ENCODE results near the gene ZNF236. TPM values are rescaled to one million over a fixed set of nuclear protein-coding genes. Genes with fewer than 3 reads are reported as not detected.

Gene ZNF236
- polyA plus RNA-seq, 2 of the 4 experiments (the other 2 are of a cell fraction) = 2.6 to 7.8 TPM

- TF ChIP-seq MAX (IDR thresholded peaks at IDR 0.05) = no peak
- no peak for TF ChIP-seq HDAC2 (IDR thresholded peaks at IDR 0.05)
- TF ChIP-seq MYC (IDR thresholded peaks at IDR 0.05; ENCODE audit: borderline replicate concordance, low read length) = no peak
- Histone ChIP-seq H3K9me3 (no peaks in the 10 kb centered on the region), H3K4me1 (no peaks in the 10 kb centered on the region), H3K27ac (no peak overlapping the region), H3K4me3 (no peak overlapping the region), H3K4me2 (no peak overlapping the region)
- FAIRE-seq (no peak), DNase-seq (ENCODE audit: low read depth in 1 of 2, low spot score in 1 of 2) (no peak), ATAC-seq (no peak)
- WGBS (ENCODE audit: missing lambda C conversion rate) = 97% methylated on average over 12 of the region's 18 CpGs
- ChIA-PET POLR2A (no interaction called here), CTCF (interaction anchor here (0.8 to 1.2 kb wide), 4 partner anchors 11 to 47 kb away, joined by 3 read pairs; no protein-coding TSS in a partner anchor)
Observed at GRCh38 chr18:76935722-76936337, 113.5 kb downstream of the ZNF236 start.

GRCh38 chr18:76936877-76937276 is 114.5 kb downstream of the ZNF236 start:
- H3K9me3 ChIP-seq = no peaks in the 10 kb centered on the region
- CTCF ChIA-PET = interaction anchor here (1.2 kb wide), 1 partner anchor 14 kb away, joined by 3 read pairs; no protein-coding TSS in a partner anchor
- no peak overlapping the region for H3K27ac ChIP-seq
- H3K4me2 ChIP-seq = no peak overlapping the region
- no peak for TF ChIP-seq E2F6 (IDR thresholded peaks at IDR 0.05; ENCODE audit: borderline replicate concordance, low read depth)
- no peak for TF ChIP-seq ESRRA (IDR thresholded peaks at IDR 0.05; ENCODE audit: borderline replicate concordance, low read length)
- TF ChIP-seq CTCF (IDR thresholded peaks at IDR 0.05) = no peak
- TF ChIP-seq BCL3 (IDR thresholded peaks at IDR 0.05) = no peak
- TF ChIP-seq HEYL (CRISPR knock-in tag; IDR thresholded peaks at IDR 0.05) = no peak
- TF ChIP-seq CBX8 (IDR thresholded peaks at IDR 0.05) = no peak
- no peak for TF ChIP-seq ZFP36 (IDR thresholded peaks at IDR 0.05; ENCODE audit: borderline replicate concordance, partially characterized antibody)
- no peaks in the 10 kb centered on the region for H3K4me1 ChIP-seq
- no peak for FAIRE-seq
- no peak for DNase-seq (ENCODE audit: low read depth in 1 of 2, low spot score in 1 of 2)
- H3K4me3 ChIP-seq = no peak overlapping the region
- no peak for ATAC-seq
- 93% methylated on average over 11 of the region's 11 CpGs for WGBS (ENCODE audit: missing lambda C conversion rate)
- POLR2A ChIA-PET = no interaction called here

- no peak overlapping the region for H3K27ac ChIP-seq
- H3K9me3 ChIP-seq = no peaks in the 10 kb centered on the region
- no peak overlapping the region for H3K4me3 ChIP-seq
- 75% methylated on average over 1 of the region's 1 CpG for WGBS (ENCODE audit: missing lambda C conversion rate)
- DNase-seq (ENCODE audit: low read depth in 1 of 2, low spot score in 1 of 2) (no peak), ATAC-seq (no peak), FAIRE-seq (no peak)
- H3K4me1 ChIP-seq = no peaks in the 10 kb centered on the region
- no peak overlapping the region for H3K4me2 ChIP-seq
- ChIA-PET CTCF (no interaction called here), POLR2A (no interaction called here)
- no peak for TF ChIP-seq SMC3 (IDR thresholded peaks at IDR 0.05)
- no peak for TF ChIP-seq POLR2AphosphoS2 (conservative IDR thresholded peaks at IDR 0.05; ENCODE audit: low read length)
- no peak for TF ChIP-seq RFX5 (IDR thresholded peaks at IDR 0.05)
- TF ChIP-seq ZFP36 (IDR thresholded peaks at IDR 0.05; ENCODE audit: borderline replicate concordance, partially characterized antibody) = no peak
- TF ChIP-seq SREBF2 (IDR thresholded peaks at IDR 0.05) = no peak
- TF ChIP-seq HDAC2 (IDR thresholded peaks at IDR 0.05) = no peak
- TF ChIP-seq ATOH8 (CRISPR knock-in tag; IDR thresholded peaks at IDR 0.05; ENCODE audit: low read depth) = no peak
- TF ChIP-seq PBX3 (IDR thresholded peaks at IDR 0.05) = no peak
- TF ChIP-seq RNF2 (IDR thresholded peaks at IDR 0.05; ENCODE audit: borderline replicate concordance, low read depth) = no peak
- no peak for TF ChIP-seq USF2 (IDR thresholded peaks at IDR 0.05)
- TF ChIP-seq RAD21 (conservative IDR thresholded peaks at IDR 0.05 in 1 of 2, IDR thresholded peaks at IDR 0.05 in 1 of 2) = no peak
Observed at GRCh38 chr18:76937597-76937996, 115.2 kb downstream of the ZNF236 start.

All from A549 (cell line).